Testis (tissue), 2 donors: ENCODE results near the gene CLIP3.

ENCODE experiments used
- CTCF ChIP-seq, 3 experiments: fragments of 450-650 bp in 2 of 3; fragments of 200-600 bp in 1 of 3; sonication (generic) in 1 of 3; IDR thresholded peaks; one replicate each; pipeline ENCODE4 v1.5.1; 2016 to 2019; ENCODE audit warnings: antibody characterized with exemption in 3 of 3, mild to moderate bottlenecking in 2 of 3, moderate library complexity in 1 of 3
- POLR2A ChIP-seq: fragments of 450-650 bp; IDR thresholded peaks from one replicate; pipeline ENCODE4 v1.6.1; 2017; ENCODE audit warnings: antibody characterized with exemption, mild to moderate bottlenecking, moderate library complexity

- TF ChIP-seq CTCF (IDR thresholded peaks at IDR 0.05) (no peak), POLR2A (no peak)
These were observed 39.5 kb downstream of the CLIP3 start for GRCh38 chr19:35992907-35993765.
